ENCODE results near the gene RAB40C. TPM values are rescaled to one million over a fixed set of nuclear protein-coding genes. Genes with fewer than 3 reads are reported as not detected.

The RAB40C gene, protein sequence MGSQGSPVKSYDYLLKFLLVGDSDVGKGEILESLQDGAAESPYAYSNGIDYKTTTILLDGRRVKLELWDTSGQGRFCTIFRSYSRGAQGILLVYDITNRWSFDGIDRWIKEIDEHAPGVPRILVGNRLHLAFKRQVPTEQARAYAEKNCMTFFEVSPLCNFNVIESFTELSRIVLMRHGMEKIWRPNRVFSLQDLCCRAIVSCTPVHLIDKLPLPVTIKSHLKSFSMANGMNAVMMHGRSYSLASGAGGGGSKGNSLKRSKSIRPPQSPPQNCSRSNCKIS
- total RNA-seq, result 19.4 TPM
- long read RNA-seq, transcript RAB40C-204 (7 exons, 2,569 nt), result minor isoform, 8 of 51 reads
- long read RNA-seq, transcript RAB40C-201 (6 exons, 2,699 nt), result major isoform, 12 of 51 reads
- long read RNA-seq, partial matches to known transcripts, result 6 of 51 reads
- long read RNA-seq, other reads (novel, unspliced or antisense), result 19 of 51 reads

- intact Hi-C loops (cut with DNase I), result loop anchor here (5.0 kb wide), 2 partner anchors 53 to 73 kb away; partner anchors contain the start of gene MCRIP2
- DNase-seq (ENCODE audit: low spot score), result peak; percentile 100
Measured at GRCh38 chr16:589658-590187, at the start of gene RAB40C. Gene RAB40C, plus strand, starts transcription at chr16:590066. Its CDS starts 226 bp downstream, at chr16:590292.

DNA sequence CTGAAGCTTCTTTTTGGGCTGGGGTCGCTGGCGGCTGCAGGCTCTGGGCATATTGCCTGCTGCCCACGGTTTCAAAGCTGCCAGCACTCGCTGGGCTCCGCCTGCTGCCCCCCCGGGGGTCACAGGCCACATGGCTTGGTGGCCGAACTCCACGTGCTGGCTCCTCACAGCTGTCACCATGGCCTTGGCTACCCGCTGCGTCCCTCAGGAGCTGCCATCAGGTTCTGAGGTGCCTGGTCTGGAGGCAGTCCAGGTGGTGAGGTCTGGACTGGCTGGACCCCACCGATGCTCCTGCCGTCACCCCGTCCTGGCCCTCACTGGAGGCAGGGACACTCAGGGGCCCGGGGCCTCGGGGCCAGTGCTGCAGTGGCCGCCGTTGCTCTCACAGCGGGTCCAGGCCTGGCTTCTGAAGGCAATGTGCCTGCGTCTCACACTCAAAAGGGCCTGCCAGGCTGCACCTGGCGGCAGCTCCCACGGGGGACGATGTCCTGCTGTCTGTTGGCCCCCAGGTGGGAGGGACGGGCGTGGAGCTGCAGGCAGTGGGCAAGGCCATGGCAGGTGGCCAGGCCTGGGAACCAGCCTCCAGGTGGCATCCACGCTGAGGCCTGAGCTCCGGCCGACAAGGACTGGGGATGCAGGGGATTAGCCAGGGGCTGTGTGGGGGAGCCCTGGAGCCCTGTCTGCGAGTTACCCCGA lies 49.1 kb upstream of the RAB40C start:
- DNase-seq (ENCODE audit: low spot score), result no peak
- intact Hi-C loops (cut with DNase I), result no loop called here

- DNase-seq (ENCODE audit: low spot score), result no peak
Measured at GRCh38 chr16:543301-544164, 46.3 kb upstream of the RAB40C start.

GRCh38 chr16:544517-544916 lies 45.3 kb upstream of the RAB40C start:
- DNase-seq (ENCODE audit: low spot score), result no peak
- intact Hi-C loops (cut with DNase I), result no loop called here

More at GRCh38 chr16:543301-544164, 46.3 kb upstream of the RAB40C start:
- intact Hi-C loops (cut with DNase I), result no loop called here

DNA sequence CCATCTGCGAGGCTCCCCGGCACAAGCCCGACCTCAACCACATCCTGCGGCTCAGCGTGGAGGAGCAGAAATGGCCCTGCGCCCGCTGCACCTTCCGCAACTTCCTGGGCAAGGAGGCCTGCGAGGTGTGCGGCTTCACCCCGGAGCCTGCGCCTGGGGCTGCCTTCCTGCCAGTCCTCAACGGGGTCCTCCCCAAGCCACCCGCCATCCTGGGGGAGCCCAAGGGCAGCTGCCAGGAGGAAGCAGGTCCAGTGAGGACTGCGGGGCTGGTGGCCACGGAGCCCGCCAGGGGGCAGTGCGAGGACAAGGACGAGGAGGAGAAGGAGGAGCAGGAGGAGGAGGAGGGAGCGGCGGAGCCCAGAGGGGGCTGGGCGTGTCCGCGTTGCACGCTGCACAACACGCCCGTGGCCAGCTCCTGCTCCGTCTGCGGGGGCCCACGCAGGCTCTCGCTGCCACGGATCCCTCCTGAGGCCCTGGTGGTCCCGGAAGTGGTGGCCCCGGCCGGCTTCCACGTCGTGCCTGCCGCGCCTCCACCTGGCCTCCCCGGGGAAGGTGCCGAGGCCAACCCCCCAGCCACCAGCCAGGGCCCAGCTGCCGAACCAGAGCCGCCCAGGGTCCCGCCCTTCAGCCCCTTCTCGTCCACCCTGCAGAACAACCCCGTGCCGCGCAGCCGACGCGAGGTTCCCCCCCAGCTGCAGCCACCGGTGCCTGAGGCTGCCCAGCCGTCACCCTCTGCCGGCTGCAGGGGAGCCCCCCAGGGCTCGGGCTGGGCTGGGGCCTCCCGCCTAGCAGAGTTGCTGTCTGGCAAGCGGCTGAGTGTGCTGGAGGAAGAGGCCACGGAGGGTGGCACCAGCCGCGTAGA lies 42.7 kb upstream of the RAB40C start:
- peak; percentile 94 for DNase-seq (ENCODE audit: low spot score)
- intact Hi-C loops (cut with DNase I), result no loop called here

DNA sequence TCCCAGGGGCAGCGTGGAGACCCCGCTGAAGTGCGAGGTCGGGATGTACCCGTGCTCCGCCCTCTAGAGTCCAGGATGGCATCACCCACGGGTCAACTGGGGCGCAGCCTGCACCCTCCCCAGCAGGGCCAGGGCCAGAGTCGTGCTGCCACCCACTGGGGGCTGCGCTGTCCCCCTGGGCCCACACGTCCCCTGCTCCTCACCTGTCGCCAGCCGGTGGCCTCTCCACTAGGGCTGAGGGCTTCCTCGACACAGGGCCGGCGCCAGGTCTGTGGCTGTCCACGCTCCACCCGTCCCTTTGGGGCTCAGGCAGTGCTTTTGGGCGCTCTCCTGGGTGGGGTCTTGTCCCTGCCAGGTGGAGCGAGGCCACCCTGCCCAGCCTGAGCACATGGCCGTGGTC lies 41.3 kb upstream of the RAB40C start:
- DNase-seq (ENCODE audit: low spot score), result no peak
- intact Hi-C loops (cut with DNase I), result no loop called here

- no peak for DNase-seq (ENCODE audit: low spot score)
- intact Hi-C loops (cut with DNase I), result no loop called here
Measured at GRCh38 chr16:549544-550263, 40.2 kb upstream of the RAB40C start.

DNA sequence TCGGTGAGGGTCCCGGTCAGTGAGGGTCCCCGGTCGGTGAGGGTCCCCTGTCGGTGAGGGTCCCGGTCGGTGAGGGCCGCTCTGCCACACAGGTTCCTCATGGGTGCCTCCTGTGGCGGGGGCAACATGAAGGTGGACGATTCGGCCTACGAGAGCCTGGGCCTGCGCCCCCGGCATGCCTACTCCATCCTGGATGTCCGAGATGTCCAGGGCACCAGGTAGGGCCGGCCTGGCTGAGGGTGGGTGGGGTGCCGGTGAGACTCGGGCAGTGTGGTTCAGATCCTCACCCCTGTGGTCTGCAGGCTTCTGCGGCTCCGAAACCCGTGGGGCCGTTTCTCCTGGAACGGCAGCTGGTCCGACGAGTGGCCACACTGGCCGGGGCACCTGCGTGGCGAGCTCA lies 38.7 kb upstream of the RAB40C start:
- intact Hi-C loops (cut with DNase I), result no loop called here
- DNase-seq (ENCODE audit: low spot score), result no peak

GRCh38 chr16:552171-552570 lies 37.7 kb upstream of the RAB40C start:
- no peak for DNase-seq (ENCODE audit: low spot score)
- intact Hi-C loops (cut with DNase I), result no loop called here

GRCh38 chr16:553601-554296 lies 36.1 kb upstream of the RAB40C start:
- intact Hi-C loops (cut with DNase I), result no loop called here
- no peak for DNase-seq (ENCODE audit: low spot score)

- no peak for DNase-seq (ENCODE audit: low spot score)
- intact Hi-C loops (cut with DNase I), result no loop called here
Measured at GRCh38 chr16:554297-554621, 35.6 kb upstream of the RAB40C start.

DNA sequence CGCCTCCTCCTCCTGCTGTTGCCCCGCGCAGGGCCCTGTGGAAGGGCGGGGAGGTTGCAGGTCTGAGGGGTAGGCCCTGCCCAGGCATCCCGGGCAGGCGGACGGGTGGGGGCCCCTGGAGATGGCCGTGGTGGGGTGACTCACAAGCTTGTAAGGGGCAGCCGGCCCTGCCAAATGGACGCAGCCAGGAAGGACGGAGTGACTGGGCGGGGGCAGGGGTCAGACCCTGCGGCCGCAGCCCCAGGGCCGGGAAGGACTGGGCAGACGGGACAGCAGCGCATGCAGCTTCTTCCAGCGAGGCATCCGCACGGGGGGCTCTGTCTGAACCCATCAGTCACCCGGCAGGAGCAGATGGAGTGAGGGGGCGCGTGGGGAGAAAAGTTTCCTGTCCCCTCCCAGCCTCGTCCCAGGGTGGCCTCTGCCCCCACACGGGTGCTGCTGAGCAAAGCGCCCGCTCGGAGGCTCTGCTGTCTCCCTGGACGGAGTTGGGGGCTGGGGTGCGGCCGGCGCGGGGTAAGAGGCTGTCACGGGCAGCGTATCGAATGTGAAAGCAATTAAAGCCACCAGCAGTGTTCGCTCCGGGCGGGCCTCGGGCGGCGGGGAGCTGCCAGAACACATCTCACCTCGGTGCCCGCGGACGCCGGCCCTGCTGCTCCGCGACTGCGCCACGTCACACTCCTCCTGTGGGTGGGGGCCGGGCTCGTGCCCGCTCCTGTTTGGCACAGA lies 35.1 kb upstream of the RAB40C start:
- intact Hi-C loops (cut with DNase I), result no loop called here
- DNase-seq (ENCODE audit: low spot score), result no peak

DNA sequence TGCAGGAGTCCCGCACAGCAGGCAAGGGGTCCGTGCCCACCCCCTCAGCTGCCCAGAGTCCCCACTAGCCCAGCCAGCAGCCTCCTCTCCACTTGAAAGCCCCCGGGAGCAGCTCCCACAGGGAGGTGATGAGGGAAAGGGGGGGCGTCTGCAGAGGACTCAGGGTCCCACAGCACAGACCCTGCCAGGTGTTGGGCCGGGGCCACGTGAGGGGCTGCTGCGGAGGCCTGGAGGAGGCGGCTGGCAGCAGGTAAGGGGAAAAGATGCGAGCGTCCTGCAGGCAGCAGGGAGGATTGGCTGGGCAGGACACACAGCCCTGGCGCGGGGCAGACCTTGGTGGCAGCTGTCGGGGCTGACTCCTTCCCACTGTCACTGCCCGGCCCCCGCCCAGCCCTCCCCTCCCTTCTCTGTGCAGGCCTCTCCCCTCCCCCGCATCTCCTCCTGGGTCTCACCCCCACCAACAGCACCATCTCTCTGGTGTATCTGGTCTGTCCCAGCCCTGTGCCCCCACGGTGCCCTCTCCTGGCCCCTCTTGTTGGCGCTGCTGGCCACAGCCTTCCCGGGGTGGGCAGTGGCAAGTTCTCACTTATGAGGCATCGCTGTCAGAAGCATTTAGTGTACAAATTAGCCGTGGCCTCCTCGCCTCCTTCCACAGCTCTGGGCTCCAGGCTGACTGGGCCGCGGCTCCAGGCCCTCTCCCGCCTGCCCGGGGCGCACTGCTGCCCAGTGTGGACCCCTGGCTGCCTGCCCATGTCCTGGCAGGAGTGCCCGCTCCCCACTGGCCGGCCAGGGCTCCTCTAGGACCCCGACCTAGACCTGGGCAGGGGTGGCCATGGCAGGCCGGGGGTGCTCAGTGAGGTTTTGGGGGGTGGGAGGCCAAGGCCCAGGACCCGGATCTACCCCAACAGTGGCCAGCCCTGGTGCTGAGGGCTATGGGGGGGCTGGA lies 34.1 kb upstream of the RAB40C start:
- no peak for DNase-seq (ENCODE audit: low spot score)
- intact Hi-C loops (cut with DNase I), result no loop called here

DNA sequence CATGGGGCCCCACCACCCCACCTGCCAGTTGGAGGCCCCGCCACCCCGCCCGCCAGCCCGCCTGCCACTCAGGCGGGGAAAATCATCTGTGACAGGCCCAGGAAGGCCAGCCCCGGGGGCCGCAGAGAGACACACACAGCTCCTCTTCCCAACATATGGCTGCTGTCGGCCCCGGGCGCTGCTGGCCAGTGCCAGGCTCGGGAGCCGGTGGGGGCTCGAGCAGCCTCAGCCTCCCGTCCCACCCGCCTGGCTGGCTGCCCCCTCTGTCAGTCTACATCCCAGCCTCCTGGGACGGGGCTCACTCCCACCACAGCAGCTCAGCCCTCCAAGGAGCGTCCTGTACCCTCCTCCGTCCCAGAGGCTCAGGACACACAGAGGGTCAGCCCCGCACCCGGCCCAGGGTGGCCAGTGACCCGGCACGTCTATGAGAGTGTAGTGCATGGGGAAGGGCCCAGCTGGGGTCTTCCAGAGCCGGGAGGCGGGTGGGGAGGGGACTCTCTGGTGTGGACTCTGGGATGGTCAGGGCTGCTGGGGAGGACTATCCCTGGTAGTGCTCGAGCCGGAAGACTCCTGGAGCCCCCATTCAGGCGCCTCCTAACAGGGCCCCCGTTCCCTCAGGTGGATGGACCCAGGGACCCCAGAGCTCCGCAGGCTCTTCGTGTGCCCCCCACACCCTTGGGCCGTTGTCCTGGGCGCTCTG lies 33.2 kb upstream of the RAB40C start:
- no peak for DNase-seq (ENCODE audit: low spot score)
- intact Hi-C loops (cut with DNase I), result no loop called here

DNA sequence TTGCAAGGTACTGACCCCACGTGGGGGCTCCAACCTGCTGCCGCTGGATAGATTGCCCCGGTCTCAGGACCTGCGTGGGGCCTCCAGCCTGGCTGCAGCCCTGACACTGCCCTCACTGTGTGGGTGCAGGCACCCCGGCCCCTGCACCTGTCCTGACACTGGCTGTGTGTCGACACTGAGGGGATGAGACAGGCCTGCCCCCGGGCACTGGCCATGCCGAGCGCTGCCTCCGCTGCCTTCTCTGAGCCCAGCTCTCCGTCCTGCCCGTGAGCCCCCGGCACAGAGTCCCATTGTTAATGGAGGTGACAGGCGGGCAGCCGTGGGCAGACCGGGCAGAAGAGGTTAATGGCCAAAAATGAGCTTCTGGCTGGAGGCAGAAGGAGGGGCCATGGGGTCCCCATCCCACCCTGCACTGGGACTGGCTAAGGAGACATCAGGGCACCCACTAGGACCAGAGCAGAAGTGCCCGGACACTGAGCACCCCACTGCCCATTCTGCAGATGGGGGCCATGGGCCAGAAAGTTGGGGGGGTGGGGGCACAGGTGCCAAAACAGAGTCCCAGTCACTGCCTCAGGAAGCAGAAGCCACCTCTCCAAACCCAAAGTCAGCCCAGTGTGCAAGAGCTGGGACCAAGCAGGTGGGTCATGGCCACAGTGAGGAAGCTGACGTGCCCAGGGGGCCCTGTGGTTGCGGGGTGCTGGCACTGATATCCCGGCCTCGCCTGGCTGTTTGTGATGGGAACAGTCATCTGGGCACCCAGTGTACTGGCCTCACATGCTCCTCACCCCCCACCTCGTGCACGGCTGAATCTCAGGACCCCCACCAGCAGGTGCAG lies 32.2 kb upstream of the RAB40C start:
- intact Hi-C loops (cut with DNase I), result no loop called here
- no peak for DNase-seq (ENCODE audit: low spot score)

All from cardiac septum (tissue), 1 donor.